Measurements from ENCODE around the gene SWT1. TPM values are rescaled to one million over a fixed set of nuclear protein-coding genes. Genes with fewer than 3 reads are reported as not detected.
A peak's percentile ranks its signal among the peaks of the same experiment; 100 is the strongest.
"Not testable (repeated sequence)": the region's sequence is repeated elsewhere in the genome, so short reads cannot be mapped to it uniquely, and the experiment has no call there.

SWT1 gene
- total RNA-seq, 1 donor from 2014 or later, result 6.0 TPM

- DNase-seq (ENCODE audit: low read depth in 2 of 2), result no peak
Observed at GRCh38 chr1:185318431-185319138, 161.6 kb downstream of the SWT1 start.

GRCh38 chr1:185319139-185319475 is 162.1 kb downstream of the SWT1 start:
- DNase-seq (ENCODE audit: low read depth in 2 of 2), result no peak

DNA sequence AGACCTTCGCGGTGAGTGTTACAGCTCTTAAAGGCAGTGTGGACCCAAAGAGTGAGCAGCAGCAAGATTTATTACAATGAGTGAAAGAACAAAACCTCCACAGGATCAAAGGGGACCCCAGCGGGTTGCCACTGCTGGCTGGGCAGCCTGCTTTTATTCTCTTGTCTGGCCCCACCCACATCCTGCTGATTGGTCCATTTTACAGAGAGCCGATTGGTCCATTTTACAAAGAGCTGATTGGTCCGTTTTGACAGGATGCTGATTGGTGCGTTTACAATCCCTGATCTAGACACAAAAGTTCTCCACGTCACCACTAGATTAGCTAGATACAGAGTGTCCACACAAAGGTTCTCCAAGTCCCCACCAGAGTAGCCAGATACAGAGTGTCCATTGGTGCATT is 164.1 kb downstream of the SWT1 start:
- not testable (repeated sequence) for DNase-seq (ENCODE audit: low read depth in 2 of 2)

- DNase-seq (ENCODE audit: low read depth in 2 of 2), result not testable (repeated sequence)
Observed at GRCh38 chr1:185321653-185322221, 164.8 kb downstream of the SWT1 start.

DNA sequence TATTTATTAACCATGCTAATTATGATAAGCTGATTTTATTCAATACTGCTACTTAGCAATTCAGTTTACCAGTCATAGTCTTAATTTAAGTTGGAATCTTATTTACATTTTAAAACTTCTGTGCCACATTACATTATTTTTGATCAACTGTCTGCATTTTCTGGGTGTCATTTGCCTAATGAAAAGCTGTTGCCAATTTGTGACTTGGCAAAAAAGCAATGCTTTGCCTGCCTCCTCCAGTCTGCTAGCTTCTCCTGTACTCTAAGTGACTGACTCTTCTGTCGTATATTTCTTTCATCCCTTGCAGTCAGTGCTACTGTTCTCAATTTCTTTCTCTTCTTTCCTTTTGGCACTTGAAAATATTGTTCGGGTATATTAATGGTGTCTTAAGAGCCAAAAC is 165.7 kb downstream of the SWT1 start:
- DNase-seq (ENCODE audit: low read depth in 2 of 2), result no peak

DNA sequence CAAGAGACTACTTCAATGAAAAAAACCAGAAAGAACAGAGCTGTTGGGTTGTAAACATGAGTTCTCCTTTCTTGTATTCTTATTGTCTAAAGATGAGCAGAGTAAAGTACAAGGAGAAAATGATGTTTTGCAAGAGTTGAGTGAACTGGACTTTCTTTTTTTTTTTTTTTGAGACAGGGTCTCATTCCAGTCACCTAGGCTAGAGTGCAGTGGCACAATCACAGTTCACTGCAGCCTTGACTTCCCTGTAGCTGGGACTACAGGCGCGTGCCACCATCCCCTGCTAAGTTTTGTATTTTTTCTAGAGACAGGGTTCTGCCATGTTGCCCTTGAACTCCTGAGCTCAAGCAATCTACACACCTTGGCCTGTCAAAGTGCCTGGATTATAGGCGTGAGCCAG is 167.2 kb downstream of the SWT1 start:
- no peak for DNase-seq (ENCODE audit: low read depth in 2 of 2)

GRCh38 chr1:185325413-185325812 is 168.4 kb downstream of the SWT1 start:
- DNase-seq (ENCODE audit: low read depth in 2 of 2), result peak in 1 of 2 donors; percentile 29

DNA sequence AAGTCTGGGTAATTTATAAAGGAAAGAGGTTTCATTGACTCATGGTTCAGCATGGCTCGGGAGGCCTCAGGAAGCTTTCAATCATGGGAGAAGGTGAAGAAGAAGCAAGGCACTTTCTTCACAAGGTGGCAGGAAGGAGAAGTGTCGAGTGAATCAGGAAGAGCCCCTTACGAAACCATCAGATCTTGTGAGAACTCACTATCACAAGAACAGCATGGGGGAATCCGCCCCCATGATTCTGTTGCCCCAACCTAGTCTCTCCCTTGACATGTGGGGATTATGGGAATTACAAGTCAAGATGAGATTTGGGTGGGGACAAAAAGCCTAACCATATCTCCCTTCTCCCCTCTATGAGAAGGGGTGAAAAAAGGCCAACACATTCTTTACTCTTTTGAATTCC is 171.3 kb downstream of the SWT1 start:
- no peak for DNase-seq (ENCODE audit: low read depth in 2 of 2)

DNA sequence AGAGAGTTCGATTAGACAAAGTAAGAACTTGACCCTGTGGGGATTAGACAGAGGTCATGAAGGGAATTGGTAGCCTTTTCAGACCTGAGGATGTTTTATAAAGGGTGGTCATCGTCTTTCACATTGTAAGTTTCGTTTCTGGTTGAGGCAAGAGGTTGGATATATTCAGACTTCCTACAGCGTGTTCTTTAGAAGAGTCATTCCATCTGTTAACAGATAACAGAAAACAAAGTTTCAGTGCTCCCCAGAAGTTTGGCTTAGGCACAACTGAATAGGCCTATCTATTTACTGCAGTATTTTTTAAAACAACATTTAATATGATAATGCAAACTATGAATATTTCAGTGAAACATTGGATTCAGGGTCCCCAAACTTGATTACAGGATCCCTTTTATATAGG is 177.2 kb downstream of the SWT1 start:
- DNase-seq (ENCODE audit: low read depth in 2 of 2), result no peak

- DNase-seq (ENCODE audit: low read depth in 2 of 2), result peak in 1 of 2 donors; percentile 43
Observed at GRCh38 chr1:185337246-185337645, 180.3 kb downstream of the SWT1 start.

GRCh38 chr1:185338719-185339622 is 182.0 kb downstream of the SWT1 start:
- DNase-seq (ENCODE audit: low read depth in 2 of 2), result peak in 1 of 2 donors; percentile 68

- no peak for DNase-seq (ENCODE audit: low read depth in 2 of 2)
Observed at GRCh38 chr1:185341196-185341781, 184.3 kb downstream of the SWT1 start.

Other genes starting within 250 kb of the SWT1 start
- gene NIBAN1, start 182.7 kb upstream of the SWT1 start, total RNA-seq, result 0.60 and 1.7 TPM in 2 replicates
- gene RNF2, start 111.6 kb upstream of the SWT1 start, total RNA-seq, result 18.7 and 27.0 TPM in 2 replicates
- 10.7 TPM in 2 replicates for gene TRMT1L, start 214 bp upstream of the SWT1 start, total RNA-seq
- 36.8 and 49.8 TPM in 2 replicates for gene IVNS1ABP, start 160.1 kb downstream of the SWT1 start, total RNA-seq

Measured in lung microvascular endothelial cell (primary cell).